ENCODE data around the gene ZDHHC3.

DNA sequence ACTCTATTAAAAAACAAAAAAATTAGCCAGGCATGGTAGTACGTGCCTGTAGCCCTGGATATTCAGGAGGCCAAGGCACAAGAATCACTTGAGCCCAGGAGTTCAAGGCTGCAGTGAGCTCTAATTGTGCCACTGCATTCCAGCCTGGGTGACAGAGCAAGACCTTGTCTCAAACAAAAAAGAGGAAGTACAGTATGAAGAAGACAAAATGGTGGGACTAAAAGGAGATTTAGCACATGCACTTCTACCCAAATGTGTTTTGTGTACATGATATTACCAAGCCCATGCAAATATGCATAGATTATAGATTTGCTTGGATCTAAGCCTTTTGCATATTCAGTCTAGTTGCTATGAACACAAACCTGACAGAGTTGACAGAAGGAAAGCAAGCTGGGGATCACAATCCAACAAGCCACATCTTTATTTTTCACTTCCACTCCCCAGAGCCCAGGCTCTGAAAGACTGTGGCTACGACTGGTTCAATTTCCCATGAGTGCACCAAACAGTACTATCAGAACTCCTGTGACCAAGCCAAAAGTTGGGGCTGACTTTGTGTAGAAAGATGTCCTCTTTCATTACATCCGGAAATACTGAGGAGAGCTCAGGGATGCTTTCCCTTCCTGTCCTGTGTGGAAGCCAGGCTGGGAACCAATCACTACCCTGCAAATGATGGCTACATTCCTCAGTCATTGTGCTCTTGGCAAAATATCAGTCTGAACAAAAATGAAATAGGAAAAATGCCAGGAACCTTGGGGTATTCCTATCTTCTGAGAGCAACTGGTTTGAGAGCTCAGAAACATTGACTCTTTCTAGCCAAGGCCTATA is 52.1 kb downstream of the ZDHHC3 start:
- TF ChIP-seq CTCF (conservative IDR thresholded peaks at IDR 0.05; ENCODE audit: low read length) (no peak), EZH2phosphoT487 (IDR thresholded peaks at IDR 0.05; ENCODE audit: borderline replicate concordance) (no peak)

All from Loucy (cell line).